ENCODE results near the gene MAGEA9B.
A peak's percentile ranks its signal among the peaks of the same experiment; 100 is the strongest.
"Not testable (repeated sequence)": the region's sequence is repeated elsewhere in the genome, so short reads cannot be mapped to it uniquely, and the experiment has no call there.

Gene MAGEA9B

GRCh38 chrX:149585631-149586030 lies 1.6 kb downstream of the MAGEA9B start:
- in situ Hi-C loops (cut with HindIII; ENCODE audit: low pct_ligation_motif_present, low pct_unique_long_range_greater_than_20kb, low sequenced_read_pairs); DNase-seq: not testable (repeated sequence)

GRCh38 chrX:149573456-149573855 lies 13.8 kb downstream of the MAGEA9B start:
- in situ Hi-C loops (cut with HindIII; ENCODE audit: low pct_ligation_motif_present, low pct_unique_long_range_greater_than_20kb, low sequenced_read_pairs); DNase-seq: not testable (repeated sequence)

- in situ Hi-C loops (cut with HindIII; ENCODE audit: low pct_ligation_motif_present, low pct_unique_long_range_greater_than_20kb, low sequenced_read_pairs): no loop called here
- no peak for DNase-seq
These were observed 14.5 kb downstream of the MAGEA9B start for GRCh38 chrX:149572743-149573142.

GRCh38 chrX:149571770-149572169 lies 15.5 kb downstream of the MAGEA9B start:
- no peak for DNase-seq
- in situ Hi-C loops (cut with HindIII; ENCODE audit: low pct_ligation_motif_present, low pct_unique_long_range_greater_than_20kb, low sequenced_read_pairs): no loop called here

- no peak for DNase-seq
These were observed 16.6 kb downstream of the MAGEA9B start for GRCh38 chrX:149570668-149571067.

GRCh38 chrX:149569770-149570169 lies 17.5 kb downstream of the MAGEA9B start:
- in situ Hi-C loops (cut with HindIII; ENCODE audit: low pct_ligation_motif_present, low pct_unique_long_range_greater_than_20kb, low sequenced_read_pairs): no loop called here

More at GRCh38 chrX:149570668-149571067, 16.6 kb downstream of the MAGEA9B start:
- in situ Hi-C loops (cut with HindIII; ENCODE audit: low pct_ligation_motif_present, low pct_unique_long_range_greater_than_20kb, low sequenced_read_pairs): no loop called here

GRCh38 chrX:149568701-149569296 lies 18.5 kb downstream of the MAGEA9B start:
- in situ Hi-C loops (cut with HindIII; ENCODE audit: low pct_ligation_motif_present, low pct_unique_long_range_greater_than_20kb, low sequenced_read_pairs): no loop called here
- no peak for DNase-seq

More at GRCh38 chrX:149569770-149570169, 17.5 kb downstream of the MAGEA9B start:
- DNase-seq: no peak

- in situ Hi-C loops (cut with HindIII; ENCODE audit: low pct_ligation_motif_present, low pct_unique_long_range_greater_than_20kb, low sequenced_read_pairs): no loop called here
- no peak for DNase-seq
These were observed 19.4 kb downstream of the MAGEA9B start for GRCh38 chrX:149567621-149568417.

- no peak for DNase-seq
- in situ Hi-C loops (cut with HindIII; ENCODE audit: low pct_ligation_motif_present, low pct_unique_long_range_greater_than_20kb, low sequenced_read_pairs): no loop called here
These were observed 23.9 kb downstream of the MAGEA9B start for GRCh38 chrX:149563359-149563758.

GRCh38 chrX:149555251-149555650 lies 32.0 kb downstream of the MAGEA9B start:
- DNase-seq; in situ Hi-C loops (cut with HindIII; ENCODE audit: low pct_ligation_motif_present, low pct_unique_long_range_greater_than_20kb, low sequenced_read_pairs): not testable (repeated sequence)

GRCh38 chrX:149551939-149552248 lies 35.4 kb downstream of the MAGEA9B start:
- in situ Hi-C loops (cut with HindIII; ENCODE audit: low pct_ligation_motif_present, low pct_unique_long_range_greater_than_20kb, low sequenced_read_pairs); DNase-seq: not testable (repeated sequence)

- in situ Hi-C loops (cut with HindIII; ENCODE audit: low pct_ligation_motif_present, low pct_unique_long_range_greater_than_20kb, low sequenced_read_pairs); DNase-seq: not testable (repeated sequence)
These were observed 35.9 kb downstream of the MAGEA9B start for GRCh38 chrX:149551245-149551938.

GRCh38 chrX:149550454-149550853 lies 36.8 kb downstream of the MAGEA9B start:
- in situ Hi-C loops (cut with HindIII; ENCODE audit: low pct_ligation_motif_present, low pct_unique_long_range_greater_than_20kb, low sequenced_read_pairs); DNase-seq: not testable (repeated sequence)

GRCh38 chrX:149549701-149550100 lies 37.6 kb downstream of the MAGEA9B start, which contains the start of gene HSFX3:
HSFX3 (minus strand) TSS chrX:149549924; CDS start chrX:149549852, 72 bp downstream.
- DNase-seq; in situ Hi-C loops (cut with HindIII; ENCODE audit: low pct_ligation_motif_present, low pct_unique_long_range_greater_than_20kb, low sequenced_read_pairs): not testable (repeated sequence)

- in situ Hi-C loops (cut with HindIII; ENCODE audit: low pct_ligation_motif_present, low pct_unique_long_range_greater_than_20kb, low sequenced_read_pairs); DNase-seq: not testable (repeated sequence)
These were observed 39.5 kb downstream of the MAGEA9B start for GRCh38 chrX:149547782-149548181.

- in situ Hi-C loops (cut with HindIII; ENCODE audit: low pct_ligation_motif_present, low pct_unique_long_range_greater_than_20kb, low sequenced_read_pairs); DNase-seq: not testable (repeated sequence)
These were observed 40.3 kb downstream of the MAGEA9B start for GRCh38 chrX:149546962-149547361.

GRCh38 chrX:149545545-149546543 lies 41.4 kb downstream of the MAGEA9B start:
- peak; percentile 21 for DNase-seq
- in situ Hi-C loops (cut with HindIII; ENCODE audit: low pct_ligation_motif_present, low pct_unique_long_range_greater_than_20kb, low sequenced_read_pairs): not testable (repeated sequence)

- in situ Hi-C loops (cut with HindIII; ENCODE audit: low pct_ligation_motif_present, low pct_unique_long_range_greater_than_20kb, low sequenced_read_pairs): no loop called here
- no peak for DNase-seq
These were observed 45.7 kb downstream of the MAGEA9B start for GRCh38 chrX:149541521-149542047.

Data from ACHN (cell line).